GM12873 (cell line): ENCODE measurements around the gene PLPP2.

Experiments used
- CTCF ChIP-seq: IDR thresholded peaks from 2 replicates; pipeline ENCODE4 v1.5.1; 2012; ENCODE audit warnings: low read depth, mild to moderate bottlenecking, moderate library complexity, low read length, control low read depth; ENCODE audit not compliant: insufficient read depth; ENCODE audit errors: missing control alignments

Gene PLPP2

DNA sequence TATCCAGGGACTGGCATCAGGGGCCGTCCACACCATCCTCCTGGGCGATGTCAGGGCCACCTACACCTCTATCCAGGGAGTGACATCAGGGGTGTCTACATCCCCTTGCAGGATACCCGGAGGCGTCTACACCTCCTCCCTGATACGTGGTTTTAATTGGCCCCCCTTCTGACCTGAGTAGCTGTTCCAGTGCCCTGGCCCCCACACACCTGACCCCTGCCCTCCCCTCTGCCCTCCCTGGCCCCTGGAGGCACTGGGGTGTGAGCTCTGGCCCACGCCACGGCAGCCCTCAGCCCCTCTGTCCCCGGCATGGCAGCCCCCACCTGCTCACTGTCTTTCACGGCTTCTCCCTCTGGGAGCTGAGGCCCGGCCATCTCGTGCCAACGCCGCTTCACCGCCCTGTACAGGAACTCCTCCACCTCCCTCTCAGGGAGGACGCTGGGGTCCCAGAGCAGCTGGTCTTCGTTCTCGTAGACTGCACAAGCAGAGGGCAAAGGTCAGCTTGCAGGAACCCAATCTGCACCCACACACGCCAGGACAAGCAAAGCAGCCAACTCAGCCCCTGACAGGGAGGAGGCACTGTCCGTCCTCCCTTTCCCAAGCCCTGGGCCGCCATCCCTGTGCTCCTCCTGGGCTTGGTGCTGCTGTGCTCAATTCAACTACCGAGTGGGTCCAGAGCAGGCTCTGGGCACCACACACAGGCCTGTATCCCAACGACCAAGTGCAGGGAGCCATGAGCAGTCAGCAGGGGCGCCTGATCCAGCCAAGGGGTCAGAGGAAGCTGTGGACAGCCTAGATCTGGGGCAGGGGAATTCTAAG lies 22.2 kb upstream of the PLPP2 start:
- TF ChIP-seq CTCF = no peak

DNA sequence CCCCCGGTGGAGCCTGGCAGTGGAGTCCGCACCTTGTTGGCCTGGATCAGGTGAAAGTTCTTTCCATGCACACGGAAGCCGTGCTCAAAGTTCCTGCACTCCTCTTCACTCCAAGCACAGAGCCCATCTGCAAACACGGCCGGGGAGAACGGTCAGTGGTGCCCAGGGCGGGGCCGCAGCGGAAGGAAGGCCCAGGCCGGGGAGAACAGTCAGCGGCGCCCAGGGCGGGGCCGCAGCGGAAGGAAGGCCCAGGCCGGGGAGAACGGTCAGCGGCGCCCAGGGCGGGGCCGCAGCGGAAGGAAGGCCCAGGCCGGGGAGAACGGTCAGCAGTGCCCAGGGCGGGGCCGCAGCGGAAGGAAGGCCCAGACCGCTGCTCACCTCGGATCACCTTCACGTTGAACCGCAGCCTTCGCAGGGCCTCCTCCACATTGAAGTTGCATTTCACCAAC lies 20.6 kb upstream of the PLPP2 start:
- no peak for TF ChIP-seq CTCF

- no peak for TF ChIP-seq CTCF
Observed at GRCh38 chr19:310781-311496, 19.7 kb upstream of the PLPP2 start.

GRCh38 chr19:310141-310651 lies 19.0 kb upstream of the PLPP2 start:
- TF ChIP-seq CTCF = no peak

DNA sequence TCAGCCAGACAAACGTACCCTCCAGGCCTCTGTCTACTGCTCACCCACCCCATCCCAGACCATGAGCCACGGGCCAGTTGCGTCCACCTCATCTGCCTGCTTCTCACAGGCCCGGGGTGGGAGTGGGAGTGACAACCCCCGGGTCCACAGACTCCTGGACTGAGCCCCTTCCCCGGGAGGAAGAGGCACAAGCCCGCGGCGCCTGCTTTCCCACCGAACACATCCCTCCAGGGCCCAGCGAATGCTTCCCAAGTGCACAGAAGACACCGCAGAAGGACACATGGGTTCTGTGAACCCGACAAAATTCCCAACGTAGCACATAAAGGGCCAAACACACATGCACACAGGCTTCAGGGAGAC lies 18.0 kb upstream of the PLPP2 start:
- no peak for TF ChIP-seq CTCF

DNA sequence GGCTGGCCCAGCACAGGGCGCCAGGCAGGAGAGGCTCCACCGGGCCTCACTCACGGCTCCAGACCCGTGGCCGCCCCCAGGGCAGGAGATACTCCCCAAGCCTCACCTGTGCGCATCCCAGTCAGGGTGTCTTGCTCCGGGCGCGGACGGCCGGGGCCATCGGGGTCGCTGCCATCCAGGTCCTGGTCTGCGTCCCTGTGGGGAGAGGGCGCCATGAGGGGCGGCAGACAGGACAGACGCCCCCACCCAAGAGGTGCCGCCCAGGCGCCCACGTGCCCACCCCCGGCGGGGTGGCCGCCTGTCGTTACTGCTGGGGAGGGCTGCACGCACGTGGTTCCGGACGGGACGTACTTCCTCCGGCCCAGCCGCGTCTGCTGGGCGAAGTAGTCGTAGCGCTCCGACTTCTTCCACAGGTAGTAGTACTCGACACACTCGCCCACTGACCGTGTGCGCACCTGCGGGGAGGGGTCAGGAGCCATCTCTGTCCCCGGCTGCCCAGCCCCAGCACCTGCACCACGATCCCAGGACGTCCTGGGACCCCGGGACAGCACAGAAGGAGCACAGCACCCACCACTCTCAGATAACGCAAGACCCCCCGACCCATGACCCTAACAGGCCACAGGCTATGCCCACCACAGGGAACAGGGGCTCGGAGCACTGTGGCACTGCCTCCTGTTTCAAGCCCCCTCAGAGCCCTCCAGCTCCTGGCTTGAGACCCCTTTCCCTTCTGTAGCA lies 17.4 kb upstream of the PLPP2 start:
- no peak for TF ChIP-seq CTCF
